PC-3 (cell line): ENCODE measurements around the gene CAST. TPM values are rescaled to one million over a fixed set of nuclear protein-coding genes. Genes with fewer than 3 reads are reported as not detected.
A peak's percentile ranks its signal among the peaks of the same experiment; 100 is the strongest.
"Not testable (repeated sequence)": the region's sequence is repeated elsewhere in the genome, so short reads cannot be mapped to it uniquely, and the experiment has no call there.

Experiments used
- ATAC-seq: fragments of 200-7000 bp; cut with Tn5 transposase; 2 replicates; pipeline ENCODE4 v1.9.1; 2020; ENCODE audit warnings: mild to moderate bottlenecking, moderate library complexity
- BruUV-seq: library from RNA; stranded (reverse); fragments of 400-500 nt; replicated peaks from 2 replicates; lab custom pipeline; 2021; lab: Mats Ljungman, UMichigan
- CTCF ChIA-PET: fragments of 300-600 bp; sonication (Branson Sonifier 250); formaldehyde crosslinking; loops from one replicate; lab custom pipeline; 2022; ENCODE audit warnings: antibody characterized with exemption; lab: Charles Lee
- POLR2A ChIA-PET: fragments of 300-600 bp; sonication (Branson Sonifier 250); formaldehyde crosslinking; loops from one replicate; lab custom pipeline; 2022; ENCODE audit warnings: antibody characterized with exemption; ENCODE audit not compliant: unreplicated experiment; lab: Charles Lee
- DNase-seq: peaks from one replicate; pipeline ENCODE4 v3.0.0-alpha.2; 2015
- H2AFZ ChIP-seq: fragments of 300-600 bp; sonication (generic); 2 replicates; pipeline ENCODE4 v1.6.0; 2016; ENCODE audit warnings: antibody characterized with exemption, low read length
- H3F3A ChIP-seq: fragments of 300-600 bp; sonication (generic); one replicate; pipeline ENCODE4 v1.6.0; 2017; ENCODE audit warnings: antibody characterized with exemption, low read length, control low read depth, mild to moderate bottlenecking; ENCODE audit not compliant: unreplicated experiment
- H3K27ac ChIP-seq: fragments of 300-600 bp; sonication (generic); 2 replicates; pipeline ENCODE4 v1.5.1; 2016; ENCODE audit warnings: mild to moderate bottlenecking, low read length
- H3K27me3 ChIP-seq: fragments of 300-600 bp; sonication (generic); 2 replicates; pipeline ENCODE4 v1.6.1; 2016; ENCODE audit warnings: low read length, mixed read lengths
- H3K36me3 ChIP-seq: fragments of 300-600 bp; sonication (generic); 2 replicates; pipeline ENCODE4 v1.6.1; 2016; ENCODE audit warnings: low read depth, mixed run types, low read length, mixed read lengths
- H3K4me1 ChIP-seq: fragments of 300-600 bp; sonication (generic); 2 replicates; pipeline ENCODE4 v1.5.1; 2016; ENCODE audit warnings: low read length; ENCODE audit not compliant: insufficient read depth
- H3K4me2 ChIP-seq: fragments of 300-600 bp; sonication (generic); 2 replicates; pipeline ENCODE4 v1.6.0; 2016; ENCODE audit warnings: low read length
- H3K4me3 ChIP-seq: fragments of 300-600 bp; sonication (generic); 2 replicates; pipeline ENCODE4 v1.5.1; 2016; ENCODE audit warnings: mild to moderate bottlenecking, low read length, mixed read lengths
- H3K79me2 ChIP-seq: fragments of 300-600 bp; sonication (generic); 2 replicates; pipeline ENCODE4 v1.6.1; 2017; ENCODE audit warnings: low read length, mixed read lengths
- H3K9ac ChIP-seq: fragments of 300-600 bp; sonication (generic); 2 replicates; pipeline ENCODE4 v1.6.0; 2016; ENCODE audit warnings: mild to moderate bottlenecking, low read length
- H3K9me2 ChIP-seq: fragments of 300-600 bp; sonication (generic); replicated peaks from 2 replicates; pipeline ENCODE4 v1.6.1; 2016; ENCODE audit warnings: mixed run types, low read length, mixed read lengths
- H3K9me3 ChIP-seq: fragments of 300-600 bp; sonication (generic); 2 replicates; pipeline ENCODE4 v1.6.1; 2016; ENCODE audit warnings: low read length, mixed read lengths
- H4K20me1 ChIP-seq: fragments of 300-600 bp; sonication (generic); 2 replicates; pipeline ENCODE4 v1.6.1; 2016; ENCODE audit warnings: low read length, mixed read lengths
- EZH2 ChIP-seq: fragments of 300-600 bp; sonication (generic); IDR thresholded peaks from one replicate; pipeline ENCODE4 v1.6.1; 2017; ENCODE audit warnings: antibody characterized with exemption, mild to moderate bottlenecking, low read length; ENCODE audit not compliant: unreplicated experiment
- EZH2phosphoT487 ChIP-seq: fragments of 300-600 bp; sonication (generic); IDR thresholded peaks from 2 replicates; pipeline ENCODE4 v1.6.1; 2018; ENCODE audit warnings: mild to moderate bottlenecking, antibody characterized with exemption, low read length, borderline replicate concordance
- intact Hi-C: fragments of 100-400 bp; cut with micrococcal nuclease; formaldehyde crosslinking; loops from 2 replicates; pipeline ENCODE4 v1.9.0; 2023
- total RNA-seq: library from RNA; depleted of rRNA; stranded (reverse); fragments of >200 nt; gene quantifications from 2 replicates; pipeline ENCODE4 v1.2.3, GENCODE V29; 2014
- TF ChIP-seq, protein P1 (sequence below): fragments of 300-600 bp; sonication (generic); conservative IDR thresholded peaks from 2 replicates; pipeline ENCODE4 v1.5.1; 2017; ENCODE audit warnings: antibody characterized with exemption, low read depth, mild to moderate bottlenecking, low read length

Gene CAST
- total RNA-seq, 1 experiment from 2014 or later, result 73.2 TPM

DNA sequence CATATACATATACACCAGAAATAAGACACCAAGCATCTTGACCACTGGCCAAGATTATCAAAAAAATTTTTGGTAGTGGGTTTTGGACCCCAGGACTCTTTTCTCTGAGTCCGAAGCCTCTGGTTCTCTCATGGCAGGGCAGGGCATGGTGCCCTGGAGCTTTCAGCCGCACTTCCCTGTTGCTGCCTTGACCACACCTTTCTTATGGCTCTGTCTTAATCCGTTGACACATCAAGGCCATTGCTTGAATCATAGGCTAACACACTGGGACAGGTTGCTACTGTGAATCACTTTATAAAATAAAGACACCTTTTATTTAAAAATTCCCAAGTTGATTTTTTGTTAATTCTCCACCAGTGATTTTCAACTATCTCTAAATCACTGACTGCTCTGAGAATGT lies 45.4 kb upstream of the CAST start:
- no peak for ATAC-seq
- no peak overlapping the region for H3K4me3 ChIP-seq
- peaks cover 18% of the 10 kb centered on the region for H3K4me1 ChIP-seq
- DNase-seq, result peak; percentile 36
- no peaks in the 10 kb centered on the region for H3F3A ChIP-seq
- BruUV-seq, result no TSS peak
- ChIA-PET CTCF (no interaction called here), POLR2A (no interaction called here)
- H3K27me3 ChIP-seq, result no peaks in the 10 kb centered on the region
- no peaks in the 10 kb centered on the region for H3K79me2 ChIP-seq
- no peak overlapping the region for H2AFZ ChIP-seq
- no peaks in the 10 kb centered on the region for H4K20me1 ChIP-seq
- intact Hi-C loops, result no loop called here
- no peaks in the 10 kb centered on the region for H3K36me3 ChIP-seq
- no peak overlapping the region for H3K9ac ChIP-seq
- H3K9me3 ChIP-seq, result no peaks in the 10 kb centered on the region
- H3K27ac ChIP-seq, result no peak overlapping the region
- H3K4me2 ChIP-seq, result no peak overlapping the region
- H3K9me2 ChIP-seq, result no peaks in the 10 kb centered on the region
- TF ChIP-seq EZH2, result no peak

DNA sequence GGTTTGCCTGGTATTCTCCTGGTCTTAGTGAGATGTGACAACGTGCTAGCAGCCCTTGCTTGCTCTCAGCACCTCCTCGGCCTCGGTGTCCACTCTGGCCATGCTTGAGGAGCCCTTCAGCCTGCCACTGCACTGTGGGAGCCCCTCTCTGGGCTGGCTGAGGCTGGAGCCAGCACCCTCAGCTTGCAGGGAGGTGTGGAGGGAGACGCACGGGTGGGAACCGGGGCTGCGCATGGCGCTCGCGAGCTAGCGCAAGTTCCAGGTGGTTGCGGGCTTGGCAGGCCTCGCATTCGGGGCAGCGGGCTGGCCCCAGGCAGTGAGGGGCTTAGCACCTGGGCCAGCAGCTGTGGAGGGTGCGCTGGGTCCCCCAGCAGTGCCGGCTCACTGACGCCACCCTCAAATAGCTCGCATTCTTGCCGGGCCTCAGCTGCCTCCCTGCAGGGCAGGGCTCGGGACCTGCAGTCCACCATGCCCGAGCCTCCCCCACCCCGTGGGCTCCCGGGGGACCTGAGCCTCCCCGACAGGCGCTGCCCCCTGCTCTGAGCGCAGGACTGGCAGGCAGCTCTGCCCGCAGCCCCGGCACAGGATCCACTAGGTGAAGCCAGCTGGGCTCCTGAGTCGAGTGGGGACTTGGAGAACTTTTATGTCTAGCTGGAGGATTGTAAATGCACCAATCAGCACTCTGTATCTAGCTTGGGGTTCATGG lies 43.7 kb upstream of the CAST start:
- H3F3A ChIP-seq, H3K4me3 ChIP-seq, ATAC-seq, POLR2A ChIA-PET, H3K9me2 ChIP-seq, H3K9ac ChIP-seq, intact Hi-C loops, H3K9me3 ChIP-seq, H3K4me2 ChIP-seq, H3K27ac ChIP-seq, BruUV-seq, CTCF ChIA-PET, H3K27me3 ChIP-seq, H3K36me3 ChIP-seq, H2AFZ ChIP-seq, H4K20me1 ChIP-seq, H3K79me2 ChIP-seq, DNase-seq: not testable (repeated sequence)
- peaks cover 23% of the 10 kb centered on the region for H3K4me1 ChIP-seq

DNA sequence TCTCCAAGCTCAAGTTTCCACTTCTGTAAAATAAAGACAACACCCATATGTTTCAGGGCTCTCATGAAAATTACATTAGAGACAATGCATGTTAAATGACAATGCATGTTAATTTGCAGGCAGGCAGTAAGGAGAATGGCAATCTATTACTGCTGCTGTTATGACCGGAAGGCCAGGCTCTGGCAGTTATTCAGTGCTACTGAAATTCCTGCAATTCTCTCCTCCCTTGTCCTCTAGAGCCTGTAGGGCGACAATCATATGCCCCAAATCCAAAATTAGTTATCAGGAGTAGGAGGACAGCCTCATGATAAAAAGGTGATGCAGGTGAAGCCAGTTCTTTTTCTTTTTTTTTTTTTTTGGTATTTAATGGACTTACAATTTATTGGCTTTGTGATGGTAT lies 42.2 kb upstream of the CAST start:
- BruUV-seq, result no TSS peak
- Histone ChIP-seq H4K20me1 (no peaks in the 10 kb centered on the region), H3K4me1 (peaks cover 14% of the 10 kb centered on the region), H3K9ac (no peak overlapping the region), H3K4me2 (no peak overlapping the region), H3K27me3 (no peaks in the 10 kb centered on the region), H3K9me2 (no peaks in the 10 kb centered on the region), H3K79me2 (no peaks in the 10 kb centered on the region), H3F3A (no peaks in the 10 kb centered on the region), H3K36me3 (no peaks in the 10 kb centered on the region), H3K27ac (no peak overlapping the region), H2AFZ (no peak overlapping the region), H3K4me3 (no peak overlapping the region), H3K9me3 (no peaks in the 10 kb centered on the region)
- POLR2A ChIA-PET, result interaction anchor here (0.6 kb wide), 1 partner anchor 43 kb away, joined by 3 read pairs; no protein-coding TSS in a partner anchor
- no peak for ATAC-seq
- intact Hi-C loops, result loop anchor here (10.0 kb wide), 1 partner anchor 235 kb away; no protein-coding TSS in a partner anchor
- no peak for TF ChIP-seq EZH2phosphoT487
- no peak for TF ChIP-seq EZH2
- TF ChIP-seq, protein P1, sequence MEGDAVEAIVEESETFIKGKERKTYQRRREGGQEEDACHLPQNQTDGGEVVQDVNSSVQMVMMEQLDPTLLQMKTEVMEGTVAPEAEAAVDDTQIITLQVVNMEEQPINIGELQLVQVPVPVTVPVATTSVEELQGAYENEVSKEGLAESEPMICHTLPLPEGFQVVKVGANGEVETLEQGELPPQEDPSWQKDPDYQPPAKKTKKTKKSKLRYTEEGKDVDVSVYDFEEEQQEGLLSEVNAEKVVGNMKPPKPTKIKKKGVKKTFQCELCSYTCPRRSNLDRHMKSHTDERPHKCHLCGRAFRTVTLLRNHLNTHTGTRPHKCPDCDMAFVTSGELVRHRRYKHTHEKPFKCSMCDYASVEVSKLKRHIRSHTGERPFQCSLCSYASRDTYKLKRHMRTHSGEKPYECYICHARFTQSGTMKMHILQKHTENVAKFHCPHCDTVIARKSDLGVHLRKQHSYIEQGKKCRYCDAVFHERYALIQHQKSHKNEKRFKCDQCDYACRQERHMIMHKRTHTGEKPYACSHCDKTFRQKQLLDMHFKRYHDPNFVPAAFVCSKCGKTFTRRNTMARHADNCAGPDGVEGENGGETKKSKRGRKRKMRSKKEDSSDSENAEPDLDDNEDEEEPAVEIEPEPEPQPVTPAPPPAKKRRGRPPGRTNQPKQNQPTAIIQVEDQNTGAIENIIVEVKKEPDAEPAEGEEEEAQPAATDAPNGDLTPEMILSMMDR, result no peak
- CTCF ChIA-PET, result no interaction called here
- no peak for DNase-seq
